C4-2B (cell line): Measurements from ENCODE around the gene PCNT.

ENCODE experiments used
- H3K27ac ChIP-seq: fragments of 450-650 bp; 2 replicates; pipeline ENCODE4 v1.5.1; 2017
- ZFX ChIP-seq: fragments of 450-650 bp; IDR thresholded peaks from 2 replicates; pipeline ENCODE4 v1.6.1; 2017
- TF ChIP-seq, protein P1 (sequence below): fragments of 450-650 bp; conservative IDR thresholded peaks from 2 replicates; pipeline ENCODE4 v1.5.1; 2017; ENCODE audit warnings: mild to moderate bottlenecking

The PCNT gene

DNA sequence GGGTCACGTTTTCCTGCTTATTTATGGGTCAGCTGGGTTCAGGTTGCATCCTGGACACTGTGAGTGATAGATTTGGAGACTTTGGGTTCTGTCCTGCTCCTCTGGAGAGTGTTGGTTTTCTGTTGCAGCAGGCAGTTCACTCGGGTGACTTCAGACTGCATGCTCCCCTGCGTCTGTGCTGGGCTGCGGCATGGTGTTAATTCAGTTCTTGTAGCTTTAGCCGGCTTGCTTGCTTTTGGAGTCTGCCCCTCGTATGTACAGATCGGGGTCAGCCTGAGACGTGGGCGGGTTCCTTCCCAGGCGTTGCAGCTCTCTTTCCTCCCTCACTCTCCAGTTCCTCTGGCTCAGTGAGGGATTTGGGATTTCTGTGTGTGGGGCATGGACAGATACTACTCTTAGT lies 38.0 kb downstream of the PCNT start:
- no peak overlapping the region for H3K27ac ChIP-seq
- TF ChIP-seq, protein P1, sequence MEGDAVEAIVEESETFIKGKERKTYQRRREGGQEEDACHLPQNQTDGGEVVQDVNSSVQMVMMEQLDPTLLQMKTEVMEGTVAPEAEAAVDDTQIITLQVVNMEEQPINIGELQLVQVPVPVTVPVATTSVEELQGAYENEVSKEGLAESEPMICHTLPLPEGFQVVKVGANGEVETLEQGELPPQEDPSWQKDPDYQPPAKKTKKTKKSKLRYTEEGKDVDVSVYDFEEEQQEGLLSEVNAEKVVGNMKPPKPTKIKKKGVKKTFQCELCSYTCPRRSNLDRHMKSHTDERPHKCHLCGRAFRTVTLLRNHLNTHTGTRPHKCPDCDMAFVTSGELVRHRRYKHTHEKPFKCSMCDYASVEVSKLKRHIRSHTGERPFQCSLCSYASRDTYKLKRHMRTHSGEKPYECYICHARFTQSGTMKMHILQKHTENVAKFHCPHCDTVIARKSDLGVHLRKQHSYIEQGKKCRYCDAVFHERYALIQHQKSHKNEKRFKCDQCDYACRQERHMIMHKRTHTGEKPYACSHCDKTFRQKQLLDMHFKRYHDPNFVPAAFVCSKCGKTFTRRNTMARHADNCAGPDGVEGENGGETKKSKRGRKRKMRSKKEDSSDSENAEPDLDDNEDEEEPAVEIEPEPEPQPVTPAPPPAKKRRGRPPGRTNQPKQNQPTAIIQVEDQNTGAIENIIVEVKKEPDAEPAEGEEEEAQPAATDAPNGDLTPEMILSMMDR = no peak
- no peak for TF ChIP-seq ZFX

DNA sequence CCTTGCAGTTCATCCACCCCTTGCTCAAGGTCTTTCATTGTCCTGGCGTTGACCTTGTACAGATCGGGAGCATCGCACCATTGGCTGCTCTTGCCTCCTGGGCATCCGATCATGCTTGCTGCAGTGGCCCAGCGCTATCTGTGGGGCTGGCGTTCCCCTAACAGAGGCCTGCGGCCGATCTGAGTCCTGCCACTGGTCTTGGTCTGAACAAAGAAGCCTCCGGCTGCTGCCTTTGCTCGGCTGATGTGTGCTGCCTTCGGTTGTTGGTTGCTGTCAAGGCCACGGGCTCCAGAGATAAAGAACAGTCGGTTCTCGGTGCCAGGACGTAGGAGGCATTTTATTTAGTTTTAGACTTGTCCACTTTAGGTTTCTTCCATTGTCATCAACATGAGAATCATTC lies 39.0 kb downstream of the PCNT start:
- TF ChIP-seq, protein P1 = no peak
- no peak for TF ChIP-seq ZFX
- no peak overlapping the region for H3K27ac ChIP-seq

DNA sequence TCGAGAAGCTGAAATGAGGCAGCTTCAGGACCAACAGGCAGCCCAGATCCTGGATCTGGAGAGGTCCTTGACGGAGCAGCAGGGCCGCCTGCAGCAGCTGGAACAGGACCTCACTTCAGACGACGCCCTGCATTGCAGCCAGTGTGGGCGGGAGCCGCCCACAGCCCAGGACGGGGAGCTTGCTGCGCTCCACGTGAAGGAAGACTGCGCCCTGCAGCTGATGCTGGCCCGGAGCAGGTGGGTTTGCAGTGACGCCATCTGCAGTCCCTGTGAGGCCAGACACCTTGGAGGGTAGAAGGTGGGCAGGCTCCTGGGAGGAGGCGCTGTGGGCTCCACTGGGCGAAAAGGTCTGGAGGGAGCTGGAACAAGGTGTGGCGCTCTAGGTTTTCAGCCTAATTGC lies 39.7 kb downstream of the PCNT start:
- no peak for TF ChIP-seq ZFX
- TF ChIP-seq, protein P1 = no peak
- no peak overlapping the region for H3K27ac ChIP-seq

DNA sequence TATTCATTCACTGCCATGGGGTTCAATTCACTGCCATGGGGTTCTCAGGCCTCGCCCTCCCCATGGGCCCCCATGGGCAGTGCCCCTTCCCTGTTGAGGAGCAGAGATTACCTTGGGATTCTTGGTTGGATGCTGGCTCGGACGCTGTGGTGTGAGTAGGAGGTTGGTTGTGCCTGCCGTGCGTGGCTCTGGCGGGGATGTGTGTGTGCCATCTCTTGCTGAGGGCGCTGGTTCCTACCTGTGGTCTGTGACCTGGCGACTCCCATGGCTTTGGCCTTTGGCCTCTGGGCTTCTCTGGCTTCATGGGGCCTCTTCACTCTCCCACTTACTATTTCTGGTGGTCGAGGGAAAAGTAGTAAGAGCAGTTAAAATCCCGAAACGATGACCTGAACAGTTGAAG lies 42.1 kb downstream of the PCNT start:
- no peak overlapping the region for H3K27ac ChIP-seq
- TF ChIP-seq, protein P1 = no peak
- TF ChIP-seq ZFX = no peak

GRCh38 chr21:46366561-46366960 lies 42.6 kb downstream of the PCNT start:
- TF ChIP-seq ZFX = no peak
- TF ChIP-seq, protein P1 = no peak

GRCh38 chr21:46366966-46367365 lies 43.0 kb downstream of the PCNT start:
- TF ChIP-seq, protein P1 = no peak
- TF ChIP-seq ZFX = no peak
- H3K27ac ChIP-seq = no peak overlapping the region

More at GRCh38 chr21:46366561-46366960, 42.6 kb downstream of the PCNT start:
- H3K27ac ChIP-seq = no peak overlapping the region

- H3K27ac ChIP-seq = no peak overlapping the region
- TF ChIP-seq, protein P1 = no peak
Measured at GRCh38 chr21:46368533-46369285, 44.8 kb downstream of the PCNT start.
